Sigmoid colon (tissue), 7 donors: Measurements from ENCODE around the gene MEAF6. TPM values are rescaled to one million over a fixed set of nuclear protein-coding genes. Genes with fewer than 3 reads are reported as not detected.

Experiments used
- DNase-seq: peaks from one replicate; pipeline ENCODE4 v3.0.0-alpha.2; 2019
- H3K27ac ChIP-seq, 4 donors: fragments of 200-600 bp; sonication (generic); one replicate each; pipeline ENCODE4 v1.5.1; 2016 to 2019; ENCODE audit warnings: mild to moderate bottlenecking in 1 of 4
- H3K27me3 ChIP-seq, 3 donors: fragments of 200-600 bp; sonication (generic); one replicate each; pipeline ENCODE4 v1.5.1; 2019; ENCODE audit warnings: mild to moderate bottlenecking in 1 of 3
- H3K36me3 ChIP-seq, 4 donors: fragments of 200-600 bp; sonication (generic); one replicate each; pipeline ENCODE4 v1.5.1; 2016 to 2019
- H3K4me1 ChIP-seq, 4 donors: fragments of 200-600 bp; sonication (generic); one replicate each; pipeline ENCODE4 v1.5.1; 2017 to 2019
- H3K4me3 ChIP-seq, 4 donors: fragments of 200-600 bp; sonication (generic); one replicate each; pipeline ENCODE4 v1.5.1; 2017 to 2019; ENCODE audit warnings: mild to moderate bottlenecking in 2 of 4, moderate library complexity in 1 of 4
- H3K9me3 ChIP-seq, 4 donors: fragments of 200-600 bp in 3 of 4; sonication (generic) in 3 of 4; one replicate each; pipeline versions ENCODE4 v1.5.1 to v1.6.1; 2013 to 2019
- CTCF ChIP-seq, 4 experiments: fragments of 450-650 bp in 3 of 4; fragments of 200-600 bp in 1 of 4; IDR thresholded peaks; one replicate each; pipeline ENCODE4 v1.5.1; 2016 to 2019; ENCODE audit warnings: antibody characterized with exemption in 4 of 4, mild to moderate bottlenecking in 3 of 4, moderate library complexity in 2 of 4
- EP300 ChIP-seq, 4 donors: sonication (generic); formaldehyde crosslinking; IDR thresholded peaks; one replicate each; pipeline ENCODE4 v1.6.1; 2017; ENCODE audit warnings: antibody characterized with exemption in 4 of 4
- POLR2A ChIP-seq, 2 donors: fragments of 450-650 bp; IDR thresholded peaks; one replicate each; pipeline ENCODE4 v1.6.1; 2016; ENCODE audit warnings: antibody characterized with exemption in 2 of 2, mild to moderate bottlenecking in 2 of 2, moderate library complexity in 2 of 2
- POLR2AphosphoS5 ChIP-seq, 4 donors: sonication (generic); formaldehyde crosslinking; IDR thresholded peaks; one replicate each; pipeline ENCODE4 v1.6.1; 2017; ENCODE audit warnings: antibody characterized with exemption in 4 of 4
- WGBS, 2 donors: extraction: QIAGEN DNeasy Blood & Tissue Kit; methylation state at CpG; one replicate each; pipeline ENCODE4 v1.1.7; 2013; 5-methylcytosine and 5-hydroxymethylcytosine counted together
- intact Hi-C: fragments of 100-400 bp; cut with DNase I; formaldehyde crosslinking; loops from one replicate; pipeline ENCODE4 v1.15.1; 2023
- polyA plus RNA-seq, 3 donors: library from polyadenylated mRNA; stranded (reverse); fragments of 200-250 nt; gene quantifications; one replicate each; pipeline ENCODE4 v1.2.3, GENCODE V29; 2013
- total RNA-seq, 4 donors: library from RNA; depleted of rRNA; stranded (reverse); fragments of >200 nt; gene quantifications; one replicate each; pipeline ENCODE4 v1.1.0, GENCODE V29; 2016
- donor health status: healthy with polysubstance abuse.
- donor health status: Bipolar disorder and iron deficiency.
- donor health status: healthy.

Gene MEAF6
- total and polyA plus RNA-seq, 7 donors: 43.0 to 84.5 (median 64.0) TPM

- WGBS, 2 donors: 52 to 80% methylated on average over 4 of the region's 4 CpGs
- H3K27me3 ChIP-seq: no peaks in the 10 kb centered on the region
These were observed 15.5 kb downstream of the MEAF6 start for GRCh38 chr1:37498872-37499617.

GRCh38 chr1:37497832-37498231, 16.7 kb downstream of the MEAF6 start:
- no peak for TF ChIP-seq POLR2AphosphoS5 (IDR thresholded peaks at IDR 0.05)
- no peak for DNase-seq
- Histone ChIP-seq H3K27me3 (no peaks in the 10 kb centered on the region), H3K4me1 (peaks cover 0 to 38% (median 23%) of the 10 kb centered on the region in 4 donors), H3K4me3 (no peak overlapping the region), H3K36me3 (peaks cover 0 to 63% (median 30%) of the 10 kb centered on the region in 4 donors), H3K9me3 (no peaks in the 10 kb centered on the region), H3K27ac (peak overlapping the region in 3 of 4 donors; percentile 67 to 81 (median 75))
- 21 to 69% methylated on average over 2 of the region's 2 CpGs for WGBS, 2 donors
- intact Hi-C loops: loop anchor here (1.0 to 5.0 kb wide), 2 partner anchors 28 to 59 kb away; partner anchors contain the start of gene DNALI1

More at GRCh38 chr1:37498872-37499617, 15.5 kb downstream of the MEAF6 start:
- DNase-seq: no peak
- peak; percentile 12 to 54 (median 44) for TF ChIP-seq POLR2AphosphoS5 (IDR thresholded peaks at IDR 0.05)
- no peak for TF ChIP-seq CTCF (IDR thresholded peaks at IDR 0.05)
- peaks cover 0 to 63% (median 23%) of the 10 kb centered on the region in 4 donors for H3K36me3 ChIP-seq
- H3K27ac ChIP-seq: peak overlapping the region; percentile 39 to 81 (median 71)
- intact Hi-C loops: loop anchor here (5.0 kb wide), 1 partner anchor 58 kb away; the partner anchor contains the start of gene DNALI1
- H3K4me1 ChIP-seq: peaks cover 0 to 38% (median 23%) of the 10 kb centered on the region in 4 donors
- H3K4me3 ChIP-seq: no peak overlapping the region
- no peaks in the 10 kb centered on the region for H3K9me3 ChIP-seq

- Histone ChIP-seq H3K4me1 (peaks cover 0 to 38% (median 23%) of the 10 kb centered on the region in 4 donors), H3K4me3 (no peak overlapping the region), H3K27ac (no peak overlapping the region), H3K9me3 (no peaks in the 10 kb centered on the region), H3K27me3 (no peaks in the 10 kb centered on the region), H3K36me3 (peaks cover 4 to 67% (median 27%) of the 10 kb centered on the region in 4 donors)
- DNase-seq: no peak
- intact Hi-C loops: loop anchor here (5.0 kb wide), 1 partner anchor 61 kb away; the partner anchor contains the start of gene DNALI1
- 79 to 84% methylated on average over 1 of the region's 1 CpG for WGBS, 2 donors
- TF ChIP-seq POLR2A (IDR thresholded peaks at IDR 0.05) (no peak), EP300 (IDR thresholded peaks at IDR 0.05) (no peak)
These were observed 18.7 kb downstream of the MEAF6 start for GRCh38 chr1:37495875-37496274.

- no peaks in the 10 kb centered on the region for H3K9me3 ChIP-seq
- no peak for DNase-seq
- TF ChIP-seq CTCF (IDR thresholded peaks at IDR 0.05) (no peak), POLR2A (IDR thresholded peaks at IDR 0.05) (no peak), POLR2AphosphoS5 (IDR thresholded peaks at IDR 0.05) (no peak), EP300 (IDR thresholded peaks at IDR 0.05) (no peak)
- H3K27me3 ChIP-seq: no peaks in the 10 kb centered on the region
- no peak overlapping the region for H3K27ac ChIP-seq
- 84 to 93% methylated on average over 2 of the region's 2 CpGs for WGBS, 2 donors
- no peak overlapping the region for H3K4me3 ChIP-seq
- peaks cover 0 to 15% (median 2%) of the 10 kb centered on the region in 4 donors for H3K4me1 ChIP-seq
- H3K36me3 ChIP-seq: peaks cover 4 to 82% (median 30%) of the 10 kb centered on the region in 4 donors
- intact Hi-C loops: no loop called here
These were observed 21.0 kb downstream of the MEAF6 start for GRCh38 chr1:37493336-37494098.

- Histone ChIP-seq H3K9me3 (no peaks in the 10 kb centered on the region), H3K4me1 (peaks cover 0 to 34% (median 28%) of the 10 kb centered on the region in 4 donors), H3K36me3 (peaks cover 19 to 63% (median 32%) of the 10 kb centered on the region in 4 donors), H3K27ac (peak overlapping the region; percentile 72 to 79 (median 76)), H3K4me3 (no peak overlapping the region), H3K27me3 (no peaks in the 10 kb centered on the region)
- peak in 1 of 4 experiments; percentile 11 for TF ChIP-seq CTCF (IDR thresholded peaks at IDR 0.05)
- no peak for TF ChIP-seq POLR2A (IDR thresholded peaks at IDR 0.05)
- WGBS, 2 donors: 89% methylated on average over 5 of the region's 5 CpGs
- intact Hi-C loops: loop anchor here (1.0 kb wide), 1 partner anchor 32 kb away; no protein-coding TSS in a partner anchor
- DNase-seq: no peak
These were observed 27.0 kb downstream of the MEAF6 start for GRCh38 chr1:37487619-37487984.
